GM12875 (cell line): ENCODE data around the gene SUPT20HL2.

ENCODE experiments used
- H3K4me3 ChIP-seq: one replicate; pipeline ENCODE4 v1.5.1; 2011; ENCODE audit warnings: low read depth, low read length, control low read depth
- TF ChIP-seq, protein P1 (sequence below): IDR thresholded peaks from 2 replicates; pipeline ENCODE4 v1.5.1; 2011; ENCODE audit warnings: low read depth, mild to moderate bottlenecking, control low read depth, inconsistent platforms, low read length, moderate library complexity, borderline replicate concordance; ENCODE audit not compliant: insufficient read depth

SUPT20HL2 gene

DNA sequence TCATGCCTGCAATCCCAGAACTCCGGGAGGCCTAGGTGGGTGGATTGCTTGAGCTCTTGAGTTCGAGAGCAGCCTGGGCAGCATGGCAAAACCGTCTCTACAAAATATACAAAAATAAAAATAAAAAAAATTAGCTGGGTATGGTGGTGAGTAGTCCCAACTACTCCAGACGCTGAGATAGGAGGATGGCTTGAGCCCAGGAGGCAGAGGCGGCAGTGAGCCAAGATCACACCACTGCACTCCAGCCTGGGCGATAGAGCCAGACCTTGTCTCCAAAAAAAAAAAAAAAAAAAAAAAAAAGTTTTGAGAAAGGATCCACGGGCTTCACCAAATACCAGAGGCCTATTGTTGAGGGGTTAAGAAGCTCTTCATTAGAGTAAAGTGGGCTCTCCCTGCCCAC is 8.0 kb downstream of the SUPT20HL2 start:
- no peak overlapping the region for H3K4me3 ChIP-seq
- TF ChIP-seq, protein P1, sequence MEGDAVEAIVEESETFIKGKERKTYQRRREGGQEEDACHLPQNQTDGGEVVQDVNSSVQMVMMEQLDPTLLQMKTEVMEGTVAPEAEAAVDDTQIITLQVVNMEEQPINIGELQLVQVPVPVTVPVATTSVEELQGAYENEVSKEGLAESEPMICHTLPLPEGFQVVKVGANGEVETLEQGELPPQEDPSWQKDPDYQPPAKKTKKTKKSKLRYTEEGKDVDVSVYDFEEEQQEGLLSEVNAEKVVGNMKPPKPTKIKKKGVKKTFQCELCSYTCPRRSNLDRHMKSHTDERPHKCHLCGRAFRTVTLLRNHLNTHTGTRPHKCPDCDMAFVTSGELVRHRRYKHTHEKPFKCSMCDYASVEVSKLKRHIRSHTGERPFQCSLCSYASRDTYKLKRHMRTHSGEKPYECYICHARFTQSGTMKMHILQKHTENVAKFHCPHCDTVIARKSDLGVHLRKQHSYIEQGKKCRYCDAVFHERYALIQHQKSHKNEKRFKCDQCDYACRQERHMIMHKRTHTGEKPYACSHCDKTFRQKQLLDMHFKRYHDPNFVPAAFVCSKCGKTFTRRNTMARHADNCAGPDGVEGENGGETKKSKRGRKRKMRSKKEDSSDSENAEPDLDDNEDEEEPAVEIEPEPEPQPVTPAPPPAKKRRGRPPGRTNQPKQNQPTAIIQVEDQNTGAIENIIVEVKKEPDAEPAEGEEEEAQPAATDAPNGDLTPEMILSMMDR, result no peak

DNA sequence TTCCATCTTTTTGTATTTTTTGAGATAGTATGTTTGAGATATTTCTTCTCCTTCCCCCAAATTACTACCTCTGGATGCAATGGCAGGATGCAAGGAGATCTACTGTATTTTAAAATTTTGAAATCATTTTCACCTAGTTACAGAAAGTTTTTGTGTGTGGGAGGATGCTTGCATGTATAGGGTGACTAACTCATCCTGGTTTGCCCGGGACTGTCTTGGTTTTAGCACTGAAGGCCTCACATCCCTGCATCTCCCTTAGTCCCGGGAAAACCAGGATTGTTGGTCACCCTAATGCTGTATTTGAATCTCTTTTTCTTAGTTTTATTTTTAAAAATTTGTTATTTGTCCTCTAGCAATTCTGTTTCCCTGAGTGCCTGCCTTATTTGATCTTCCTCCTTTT is 12.1 kb downstream of the SUPT20HL2 start:
- TF ChIP-seq, protein P1, result no peak
- no peak overlapping the region for H3K4me3 ChIP-seq

DNA sequence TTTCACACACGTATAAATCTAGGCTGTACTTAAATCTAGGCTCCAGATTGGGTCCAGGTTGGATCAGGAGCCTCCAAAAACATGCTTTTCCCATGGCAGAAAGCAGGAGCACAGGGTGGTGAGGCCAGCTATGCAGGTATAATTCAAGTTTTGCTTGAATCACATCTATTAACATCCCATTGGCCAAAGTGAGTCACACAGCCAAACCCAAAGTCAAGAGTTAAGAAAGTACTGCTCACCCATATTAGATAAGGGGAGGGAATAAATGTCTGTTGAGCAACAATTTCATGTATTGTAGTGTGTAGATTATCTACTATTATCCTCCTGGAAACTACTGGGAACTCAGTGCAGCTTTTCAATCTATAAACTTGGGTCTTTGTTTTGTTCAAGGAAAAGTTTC is 12.8 kb downstream of the SUPT20HL2 start:
- TF ChIP-seq, protein P1, result no peak
- H3K4me3 ChIP-seq, result no peak overlapping the region

DNA sequence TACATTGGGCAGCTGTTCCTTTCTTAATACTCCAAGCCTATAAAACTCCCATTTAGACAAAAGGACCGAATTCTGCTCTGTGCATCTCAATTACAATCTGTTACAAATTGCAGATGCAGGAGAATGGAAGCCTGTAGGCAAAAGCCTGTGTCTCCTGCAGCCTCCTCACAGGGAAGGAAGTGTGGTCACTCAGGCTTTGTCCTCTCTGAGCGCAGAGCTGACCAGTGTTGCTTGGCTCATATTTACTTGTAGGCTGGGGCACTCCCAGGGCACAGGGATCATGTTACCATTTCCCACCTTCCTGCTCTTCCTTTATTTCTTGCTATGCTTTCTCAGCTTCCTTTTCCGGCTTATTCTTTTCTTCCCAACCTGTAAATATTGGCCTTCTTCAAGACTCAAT is 15.7 kb downstream of the SUPT20HL2 start:
- TF ChIP-seq, protein P1, result no peak
- H3K4me3 ChIP-seq, result no peak overlapping the region

DNA sequence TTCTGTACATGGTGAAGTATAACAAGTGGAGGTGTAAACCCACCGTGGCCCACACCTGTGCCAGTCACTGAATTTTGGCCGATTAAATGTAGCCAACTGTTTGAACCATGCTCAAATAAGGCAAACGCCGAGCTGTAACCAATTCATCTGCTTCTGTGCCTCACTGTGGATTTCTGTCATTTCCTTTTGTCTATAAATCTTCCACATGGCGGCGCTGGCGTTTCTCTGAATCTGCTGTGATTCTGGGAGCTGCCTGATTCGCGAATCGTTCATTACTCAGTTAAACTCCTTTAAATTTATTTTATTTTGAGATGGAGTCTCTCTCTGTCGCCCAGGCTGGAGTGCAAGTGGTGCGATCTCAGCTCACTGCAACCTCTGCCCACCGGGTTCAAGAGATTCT is 19.2 kb downstream of the SUPT20HL2 start:
- TF ChIP-seq, protein P1, result peak; percentile 23; the same call in 1 of the 2 replicates
- H3K4me3 ChIP-seq, result no peak overlapping the region

DNA sequence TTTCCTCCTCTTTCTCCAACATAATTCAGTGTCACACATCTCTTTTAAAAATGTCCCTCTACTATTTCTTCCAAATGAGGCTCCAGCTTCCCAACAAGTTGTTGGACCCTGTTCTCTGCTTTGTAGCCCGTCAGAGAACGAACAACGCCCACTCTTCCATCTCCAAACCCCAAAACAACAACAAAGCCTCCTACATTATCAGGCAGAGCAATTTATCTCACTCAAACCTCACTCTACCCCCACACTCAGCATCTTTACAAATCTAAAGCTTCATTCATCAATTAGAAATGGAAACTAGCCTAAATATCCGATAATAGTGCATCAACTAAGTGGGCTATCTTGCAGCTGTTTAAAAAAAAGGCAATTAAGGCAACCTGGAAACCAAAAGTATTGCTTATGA is 20.5 kb downstream of the SUPT20HL2 start:
- H3K4me3 ChIP-seq, result no peak overlapping the region
- TF ChIP-seq, protein P1, result no peak

DNA sequence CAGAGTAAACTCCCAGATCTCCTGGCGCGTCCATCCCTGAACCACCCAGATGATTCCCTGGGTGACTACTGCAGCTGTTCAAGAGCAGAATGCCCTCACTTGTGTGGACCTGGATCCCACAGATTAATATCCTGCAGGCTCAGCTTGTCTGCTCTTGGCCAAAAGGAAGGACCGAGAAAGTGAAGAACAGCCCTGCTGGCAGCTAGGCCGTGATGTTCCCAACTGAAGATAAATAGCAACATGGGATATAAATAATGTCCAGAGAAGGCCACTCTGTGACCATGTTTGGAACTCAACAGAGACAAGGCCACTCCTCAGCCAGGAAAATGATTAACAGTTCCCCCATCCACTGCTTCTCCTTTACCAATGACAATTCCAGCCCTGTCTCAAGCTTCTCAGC is 21.5 kb downstream of the SUPT20HL2 start:
- H3K4me3 ChIP-seq, result no peak overlapping the region
- TF ChIP-seq, protein P1, result no peak
